ENCODE measurements around the gene NAPSA. TPM values are rescaled to one million over a fixed set of nuclear protein-coding genes. Genes with fewer than 3 reads are reported as not detected.

Gene NAPSA
- total RNA-seq, 1 donor from 2014 or later, result not detected

DNA sequence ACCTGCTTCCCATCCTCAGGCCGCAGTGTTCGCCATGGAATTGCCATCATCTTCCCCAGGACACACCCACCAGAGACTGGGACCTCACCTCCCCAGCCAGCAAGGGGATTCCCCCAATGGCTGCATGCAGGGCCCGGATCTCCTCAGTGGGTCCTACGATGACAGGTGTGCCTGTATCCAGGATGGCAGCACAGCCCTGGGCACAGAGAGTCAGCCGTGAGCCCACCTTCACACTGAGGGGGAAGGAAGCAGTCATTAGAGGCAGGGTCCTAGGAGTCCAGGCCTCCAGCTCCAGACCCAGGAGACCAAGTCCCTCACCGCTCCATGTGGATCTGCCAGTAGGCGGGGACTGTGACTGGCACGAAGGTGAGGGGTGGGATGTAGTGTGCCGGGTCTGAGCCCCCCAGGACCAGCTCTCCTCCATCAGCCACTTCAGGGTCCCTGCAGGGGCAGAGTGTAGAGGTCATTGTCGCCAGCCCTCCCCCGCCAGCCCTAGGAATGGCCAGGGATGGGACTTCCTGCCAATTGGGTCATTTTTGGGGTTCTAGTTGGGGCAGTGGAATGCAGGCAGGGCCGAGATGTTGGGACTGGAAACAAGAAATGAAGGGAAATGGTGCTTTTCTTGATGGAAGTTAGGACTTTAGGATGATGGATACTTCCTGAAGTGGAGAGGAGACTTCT is 30.6 kb downstream of the NAPSA start:
- H3K4me3 Mint-ChIP-seq (ENCODE audit: unreplicated experiment), result no peak overlapping the region
- H3K27me3 Mint-ChIP-seq (ENCODE audit: unreplicated experiment), result peaks cover 13% of the 10 kb centered on the region
- no peaks in the 10 kb centered on the region for H3K4me1 Mint-ChIP-seq (ENCODE audit: unreplicated experiment)
- H3K27ac Mint-ChIP-seq (ENCODE audit: unreplicated experiment), result no peak overlapping the region
- DNase-seq (ENCODE audit: low spot score), result no peak
- peaks cover 20% of the 10 kb centered on the region for H3K36me3 Mint-ChIP-seq (ENCODE audit: low read depth, unreplicated experiment)
- peaks cover 29% of the 10 kb centered on the region for H3K9me3 Mint-ChIP-seq (ENCODE audit: unreplicated experiment)
- TF ChIP-seq, protein P1, sequence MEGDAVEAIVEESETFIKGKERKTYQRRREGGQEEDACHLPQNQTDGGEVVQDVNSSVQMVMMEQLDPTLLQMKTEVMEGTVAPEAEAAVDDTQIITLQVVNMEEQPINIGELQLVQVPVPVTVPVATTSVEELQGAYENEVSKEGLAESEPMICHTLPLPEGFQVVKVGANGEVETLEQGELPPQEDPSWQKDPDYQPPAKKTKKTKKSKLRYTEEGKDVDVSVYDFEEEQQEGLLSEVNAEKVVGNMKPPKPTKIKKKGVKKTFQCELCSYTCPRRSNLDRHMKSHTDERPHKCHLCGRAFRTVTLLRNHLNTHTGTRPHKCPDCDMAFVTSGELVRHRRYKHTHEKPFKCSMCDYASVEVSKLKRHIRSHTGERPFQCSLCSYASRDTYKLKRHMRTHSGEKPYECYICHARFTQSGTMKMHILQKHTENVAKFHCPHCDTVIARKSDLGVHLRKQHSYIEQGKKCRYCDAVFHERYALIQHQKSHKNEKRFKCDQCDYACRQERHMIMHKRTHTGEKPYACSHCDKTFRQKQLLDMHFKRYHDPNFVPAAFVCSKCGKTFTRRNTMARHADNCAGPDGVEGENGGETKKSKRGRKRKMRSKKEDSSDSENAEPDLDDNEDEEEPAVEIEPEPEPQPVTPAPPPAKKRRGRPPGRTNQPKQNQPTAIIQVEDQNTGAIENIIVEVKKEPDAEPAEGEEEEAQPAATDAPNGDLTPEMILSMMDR (IDR thresholded peaks at IDR 0.05; ENCODE audit: unreplicated experiment), result no peak

DNA sequence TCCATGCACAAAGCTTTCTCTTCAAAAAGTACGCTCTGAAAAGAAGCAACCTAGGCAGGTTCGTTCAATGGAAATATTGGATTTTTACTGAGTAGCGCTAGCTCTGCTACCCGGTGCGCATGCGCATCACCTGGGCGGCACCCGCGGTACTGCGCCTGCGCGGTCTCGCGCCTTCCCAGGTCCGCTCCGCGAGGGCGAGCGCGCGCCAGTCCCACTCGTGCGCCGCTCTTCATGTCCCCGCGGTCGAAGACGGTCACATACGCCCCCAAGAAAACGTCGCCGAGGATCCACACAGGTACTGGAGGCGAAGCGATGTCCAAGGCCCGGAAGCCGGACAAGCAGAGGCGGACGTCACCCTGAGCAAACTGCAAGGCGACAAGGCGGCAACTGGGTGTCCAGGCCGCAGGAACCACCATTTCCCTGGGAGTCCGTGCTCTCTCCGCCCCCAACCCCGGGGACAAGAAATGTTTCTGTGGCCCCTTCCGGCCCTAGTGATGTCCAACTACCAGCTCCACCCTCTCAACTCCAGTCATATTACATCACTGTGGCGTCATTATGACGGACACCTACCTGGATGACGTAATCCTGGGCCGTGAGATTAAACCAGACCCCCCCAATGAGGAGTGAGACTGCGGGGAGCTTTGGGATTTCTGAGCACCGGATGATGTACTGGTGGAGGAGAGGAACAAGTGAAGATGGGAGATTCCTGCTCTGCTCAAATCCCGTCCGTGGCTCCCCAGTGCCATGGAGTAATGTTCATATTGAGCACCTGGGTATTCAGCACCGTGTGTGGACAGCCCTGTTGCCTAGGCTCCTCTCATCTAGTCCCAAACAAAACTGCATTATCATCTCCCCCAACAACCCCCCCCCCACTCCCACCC is 31.5 kb downstream of the NAPSA start:
- peaks cover 22% of the 10 kb centered on the region for H3K27me3 Mint-ChIP-seq (ENCODE audit: unreplicated experiment)
- H3K4me3 Mint-ChIP-seq (ENCODE audit: unreplicated experiment), result no peak overlapping the region
- TF ChIP-seq, protein P1 (IDR thresholded peaks at IDR 0.05; ENCODE audit: unreplicated experiment), result no peak
- no peak for DNase-seq (ENCODE audit: low spot score)
- H3K4me1 Mint-ChIP-seq (ENCODE audit: unreplicated experiment), result no peaks in the 10 kb centered on the region
- H3K27ac Mint-ChIP-seq (ENCODE audit: unreplicated experiment), result no peak overlapping the region
- H3K36me3 Mint-ChIP-seq (ENCODE audit: low read depth, unreplicated experiment), result peaks cover 27% of the 10 kb centered on the region
- peaks cover 31% of the 10 kb centered on the region for H3K9me3 Mint-ChIP-seq (ENCODE audit: unreplicated experiment)

DNA sequence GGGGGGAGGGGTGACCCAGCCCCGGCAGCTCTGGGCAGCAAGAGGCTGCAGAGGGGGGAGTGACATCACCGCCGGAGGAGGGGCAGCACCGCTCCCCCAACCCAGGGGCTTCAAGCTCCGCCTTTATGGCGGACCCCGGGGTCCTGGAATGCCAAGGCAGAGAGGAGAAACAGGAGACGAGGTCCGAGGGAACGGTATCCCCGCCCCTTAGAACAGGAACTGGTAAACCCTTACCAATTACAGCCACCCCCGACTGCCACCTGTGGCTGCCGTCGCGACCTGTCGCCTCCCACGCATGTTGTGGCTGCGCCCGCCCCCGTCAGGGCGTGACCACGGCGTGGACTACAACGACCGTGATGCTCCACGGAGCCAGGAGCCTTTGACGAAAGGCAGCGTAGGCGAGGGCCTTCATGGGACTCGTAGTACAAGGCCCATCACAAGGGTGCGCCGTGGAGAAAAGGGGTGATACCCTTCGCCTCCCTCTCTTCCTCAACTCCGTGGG is 32.2 kb downstream of the NAPSA start:
- Mint-ChIP-seq H3K4me3 (ENCODE audit: unreplicated experiment) (no peak overlapping the region), H3K27me3 (ENCODE audit: unreplicated experiment) (peaks cover 22% of the 10 kb centered on the region), H3K36me3 (ENCODE audit: low read depth, unreplicated experiment) (peaks cover 27% of the 10 kb centered on the region), H3K9me3 (ENCODE audit: unreplicated experiment) (peaks cover 31% of the 10 kb centered on the region), H3K27ac (ENCODE audit: unreplicated experiment) (no peak overlapping the region), H3K4me1 (ENCODE audit: unreplicated experiment) (no peaks in the 10 kb centered on the region)
- no peak for DNase-seq (ENCODE audit: low spot score)
- TF ChIP-seq, protein P1 (IDR thresholded peaks at IDR 0.05; ENCODE audit: unreplicated experiment), result no peak

DNA sequence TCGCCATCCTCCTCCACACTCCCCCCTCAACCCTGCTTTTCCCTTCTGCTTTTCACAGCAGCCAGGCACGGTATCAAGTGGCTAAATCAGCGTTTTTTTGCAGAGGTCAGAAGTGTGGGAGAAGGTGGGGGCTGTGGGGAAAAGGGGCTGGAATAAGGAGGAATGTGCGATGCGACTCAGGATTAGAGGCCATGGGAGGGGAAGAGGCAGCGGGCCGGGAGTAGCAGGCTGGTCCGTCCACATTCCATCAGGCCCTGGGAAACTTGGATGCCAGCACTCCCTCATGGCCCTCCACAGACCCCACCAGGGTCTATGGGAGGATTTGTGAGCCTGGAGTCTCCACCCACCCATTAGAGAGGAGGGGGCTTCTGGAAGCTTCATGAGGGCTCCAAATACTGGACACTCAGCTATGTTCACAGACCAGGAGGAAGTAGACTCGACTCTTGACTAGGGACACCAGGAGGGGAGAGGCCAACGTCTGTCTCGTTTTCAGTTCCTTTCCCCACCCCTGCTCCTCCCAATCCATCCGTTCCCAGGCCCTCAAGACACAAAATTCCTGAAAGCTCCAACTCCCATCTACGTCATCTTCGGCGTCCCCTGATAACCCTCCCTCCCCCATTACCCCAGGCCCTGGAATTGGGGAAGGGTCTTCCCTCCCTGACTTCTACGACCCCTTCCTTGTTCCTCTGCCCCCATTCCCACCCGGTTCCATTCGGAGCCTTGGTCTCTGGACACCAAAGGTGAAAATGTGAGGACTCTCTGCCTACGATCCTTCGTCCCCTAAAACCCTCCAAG is 33.0 kb downstream of the NAPSA start:
- TF ChIP-seq, protein P1 (IDR thresholded peaks at IDR 0.05; ENCODE audit: unreplicated experiment), result no peak
- H3K36me3 Mint-ChIP-seq (ENCODE audit: low read depth, unreplicated experiment), result peaks cover 30% of the 10 kb centered on the region
- H3K27ac Mint-ChIP-seq (ENCODE audit: unreplicated experiment), result no peak overlapping the region
- peaks cover 35% of the 10 kb centered on the region for H3K9me3 Mint-ChIP-seq (ENCODE audit: unreplicated experiment)
- peaks cover 26% of the 10 kb centered on the region for H3K27me3 Mint-ChIP-seq (ENCODE audit: unreplicated experiment)
- DNase-seq (ENCODE audit: low spot score), result no peak
- no peaks in the 10 kb centered on the region for H3K4me1 Mint-ChIP-seq (ENCODE audit: unreplicated experiment)
- H3K4me3 Mint-ChIP-seq (ENCODE audit: unreplicated experiment), result no peak overlapping the region
